Hepatocyte (in vitro differentiated cells): ENCODE measurements around the gene CEP78. TPM values are rescaled to one million over a fixed set of nuclear protein-coding genes. Genes with fewer than 3 reads are reported as not detected.

Source experiments
- DNase-seq: peaks from one replicate; pipeline ENCODE4 v3.0.0-alpha.2; 2016; ENCODE audit warnings: low spot score
- H2AFZ ChIP-seq: fragments of 200-600 bp; sonication (generic); 2 replicates; pipeline ENCODE4 v1.6.0; 2016; ENCODE audit warnings: antibody characterized with exemption, mild to moderate bottlenecking
- H3K27ac ChIP-seq: fragments of 200-600 bp; sonication (generic); 2 replicates; pipeline ENCODE4 v1.5.1; 2016; ENCODE audit warnings: mild to moderate bottlenecking
- H3K27me3 ChIP-seq: fragments of 200-600 bp; sonication (generic); 2 replicates; pipeline ENCODE4 v1.6.1; 2016
- H3K36me3 ChIP-seq: fragments of 200-600 bp; sonication (generic); replicated peaks from 2 replicates; pipeline ENCODE4 v1.5.1; 2016; ENCODE audit warnings: low read depth; ENCODE audit not compliant: insufficient read depth
- H3K4me1 ChIP-seq: fragments of 200-600 bp; sonication (generic); 2 replicates; pipeline ENCODE4 v1.5.1; 2016; ENCODE audit warnings: mild to moderate bottlenecking, moderate library complexity; ENCODE audit not compliant: insufficient read depth
- H3K4me2 ChIP-seq: fragments of 200-600 bp; sonication (generic); 2 replicates; pipeline ENCODE4 v1.6.0; 2016
- H3K4me3 ChIP-seq: fragments of 200-600 bp; sonication (generic); 2 replicates; pipeline ENCODE4 v1.5.1; 2016; ENCODE audit warnings: mild to moderate bottlenecking
- H3K79me2 ChIP-seq: fragments of 200-600 bp; sonication (generic); 2 replicates; pipeline ENCODE4 v1.6.0; 2017; ENCODE audit warnings: mild to moderate bottlenecking
- H3K9me2 ChIP-seq: fragments of 200-600 bp; sonication (generic); replicated peaks from 2 replicates; pipeline ENCODE4 v1.6.0; 2017; ENCODE audit warnings: mild to moderate bottlenecking; ENCODE audit not compliant: insufficient read depth
- H3K9me3 ChIP-seq: fragments of 200-600 bp; sonication (generic); 2 replicates; pipeline ENCODE4 v1.5.1; 2016; ENCODE audit warnings: low read depth, mild to moderate bottlenecking
- H4K20me1 ChIP-seq: fragments of 200-600 bp; sonication (generic); 2 replicates; pipeline ENCODE4 v1.6.0; 2016; ENCODE audit warnings: mild to moderate bottlenecking; ENCODE audit not compliant: insufficient read depth, poor library complexity, severe bottlenecking
- CTCF ChIP-seq: fragments of 200-600 bp; sonication (generic); IDR thresholded peaks from 2 replicates; pipeline ENCODE4 v1.5.1; 2016; ENCODE audit warnings: antibody characterized with exemption, mild to moderate bottlenecking; ENCODE audit not compliant: poor library complexity
- EZH2 ChIP-seq: fragments of 200-600 bp; sonication (generic); IDR thresholded peaks from 2 replicates; pipeline ENCODE4 v1.6.1; 2016; ENCODE audit warnings: antibody characterized with exemption, mild to moderate bottlenecking, borderline replicate concordance
- EZH2phosphoT487 ChIP-seq: fragments of 200-600 bp; sonication (generic); IDR thresholded peaks from one replicate; pipeline ENCODE4 v1.6.1; 2018; ENCODE audit warnings: antibody characterized with exemption, mild to moderate bottlenecking, low read depth, moderate library complexity; ENCODE audit not compliant: unreplicated experiment, severe bottlenecking
- WGBS: methylation state at CpG from one replicate; pipeline ENCODE4 v1.1.6; 2016; ENCODE audit warnings: low lambda C conversion rate; ENCODE audit errors: missing lambda C conversion rate; 5-methylcytosine and 5-hydroxymethylcytosine counted together
- polyA plus RNA-seq: library from polyadenylated mRNA; unstranded; fragments of >200 nt; fragmentation: Nextera tagmentation; extraction: Ambion mirVana; gene quantifications from 2 replicates; pipeline ENCODE4 v1.2.1, GENCODE V29; 2016
- total RNA-seq: library from RNA; depleted of rRNA; stranded (reverse); fragments of >200 nt; gene quantifications from 2 replicates; pipeline ENCODE4 v1.2.3, GENCODE V29; 2014

The CEP78 gene
- total and polyA plus RNA-seq, 2 experiments from 2014 or later = 8.1 to 17.2 TPM

- Histone ChIP-seq H3K4me1 (no peaks in the 10 kb centered on the region), H3K4me2 (no peak overlapping the region), H3K4me3 (no peak overlapping the region), H3K27me3 (no peaks in the 10 kb centered on the region), H4K20me1 (peaks cover 3% of the 10 kb centered on the region), H2AFZ (no peak overlapping the region), H3K9me3 (no peaks in the 10 kb centered on the region), H3K9me2 (no peaks in the 10 kb centered on the region), H3K27ac (no peak overlapping the region), H3K36me3 (no peaks in the 10 kb centered on the region), H3K79me2 (peaks cover 34% of the 10 kb centered on the region)
- no peak for TF ChIP-seq CTCF
- WGBS = 93% methylated on average over 2 of the region's 2 CpGs
- no peak for DNase-seq
These were observed 65.6 kb downstream of the CEP78 start for GRCh38 chr9:78301466-78301865.

GRCh38 chr9:78303377-78304062 is 67.6 kb downstream of the CEP78 start:
- H3K9me2 ChIP-seq = no peaks in the 10 kb centered on the region
- 98% methylated on average over 3 of the region's 3 CpGs for WGBS
- no peak overlapping the region for H3K27ac ChIP-seq
- H3K27me3 ChIP-seq = no peaks in the 10 kb centered on the region
- DNase-seq = no peak
- H3K9me3 ChIP-seq = no peaks in the 10 kb centered on the region
- H3K36me3 ChIP-seq = no peaks in the 10 kb centered on the region
- TF ChIP-seq EZH2phosphoT487 (no peak), EZH2 (no peak), CTCF (no peak)
- H2AFZ ChIP-seq = no peak overlapping the region
- no peak overlapping the region for H3K4me2 ChIP-seq
- H4K20me1 ChIP-seq = peaks cover 3% of the 10 kb centered on the region
- peaks cover 22% of the 10 kb centered on the region for H3K79me2 ChIP-seq
- H3K4me1 ChIP-seq = no peaks in the 10 kb centered on the region
- H3K4me3 ChIP-seq = no peak overlapping the region

- H3K36me3 ChIP-seq = no peaks in the 10 kb centered on the region
These were observed 68.5 kb downstream of the CEP78 start for GRCh38 chr9:78304357-78304756.

More at GRCh38 chr9:78304357-78304756, 68.5 kb downstream of the CEP78 start:
- H2AFZ ChIP-seq = no peak overlapping the region
- H4K20me1 ChIP-seq = no peaks in the 10 kb centered on the region
- WGBS = 85% methylated on average over 1 of the region's 1 CpG
- H3K79me2 ChIP-seq = peaks cover 14% of the 10 kb centered on the region
- H3K27me3 ChIP-seq = no peaks in the 10 kb centered on the region
- no peak overlapping the region for H3K4me2 ChIP-seq
- no peaks in the 10 kb centered on the region for H3K9me3 ChIP-seq
- H3K27ac ChIP-seq = no peak overlapping the region
- H3K4me3 ChIP-seq = no peak overlapping the region
- H3K9me2 ChIP-seq = no peaks in the 10 kb centered on the region
- no peak for DNase-seq
- TF ChIP-seq EZH2 (no peak), CTCF (no peak), EZH2phosphoT487 (no peak)
- H3K4me1 ChIP-seq = no peaks in the 10 kb centered on the region
